ENCODE data around the gene RFC5. TPM values are rescaled to one million over a fixed set of nuclear protein-coding genes. Genes with fewer than 3 reads are reported as not detected.

The RFC5 gene
- total RNA-seq, 1 donor from 2014 or later, result 2.6 TPM

GRCh38 chr12:118044075-118044474 lies 27.6 kb downstream of the RFC5 start:
- no peak for DNase-seq (ENCODE audit: low spot score)

DNA sequence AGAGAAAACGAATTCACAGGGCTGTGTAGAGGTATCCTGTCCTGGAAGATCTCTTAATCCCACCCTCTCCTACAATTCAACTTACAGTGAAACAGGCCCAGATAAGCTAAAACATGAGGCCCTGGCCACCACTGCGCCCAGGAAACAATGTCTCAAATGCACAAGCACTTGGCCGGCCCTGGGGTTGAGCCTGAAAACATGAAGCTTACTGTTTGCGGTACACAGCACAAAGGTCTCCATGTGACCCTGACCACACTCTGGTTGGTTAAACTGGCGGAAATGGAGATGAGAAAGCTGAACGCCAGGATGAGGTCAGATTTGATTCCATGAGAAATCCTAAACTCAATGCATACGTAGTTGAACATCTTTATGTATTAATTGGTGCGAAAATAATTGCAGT lies 28.1 kb downstream of the RFC5 start:
- intact Hi-C loops (cut with DNase I), result no loop called here

More at GRCh38 chr12:118044075-118044474, 27.6 kb downstream of the RFC5 start:
- intact Hi-C loops (cut with DNase I), result no loop called here

GRCh38 chr12:118046430-118046829 lies 29.9 kb downstream of the RFC5 start:
- intact Hi-C loops (cut with DNase I), result no loop called here
- DNase-seq (ENCODE audit: low spot score), result no peak

More for the DNA sequence above, 28.1 kb downstream of the RFC5 start:
- no peak for DNase-seq (ENCODE audit: low spot score)

GRCh38 chr12:118050972-118051910 lies 34.7 kb downstream of the RFC5 start:
- no peak for DNase-seq (ENCODE audit: low spot score)
- intact Hi-C loops (cut with DNase I), result no loop called here

DNA sequence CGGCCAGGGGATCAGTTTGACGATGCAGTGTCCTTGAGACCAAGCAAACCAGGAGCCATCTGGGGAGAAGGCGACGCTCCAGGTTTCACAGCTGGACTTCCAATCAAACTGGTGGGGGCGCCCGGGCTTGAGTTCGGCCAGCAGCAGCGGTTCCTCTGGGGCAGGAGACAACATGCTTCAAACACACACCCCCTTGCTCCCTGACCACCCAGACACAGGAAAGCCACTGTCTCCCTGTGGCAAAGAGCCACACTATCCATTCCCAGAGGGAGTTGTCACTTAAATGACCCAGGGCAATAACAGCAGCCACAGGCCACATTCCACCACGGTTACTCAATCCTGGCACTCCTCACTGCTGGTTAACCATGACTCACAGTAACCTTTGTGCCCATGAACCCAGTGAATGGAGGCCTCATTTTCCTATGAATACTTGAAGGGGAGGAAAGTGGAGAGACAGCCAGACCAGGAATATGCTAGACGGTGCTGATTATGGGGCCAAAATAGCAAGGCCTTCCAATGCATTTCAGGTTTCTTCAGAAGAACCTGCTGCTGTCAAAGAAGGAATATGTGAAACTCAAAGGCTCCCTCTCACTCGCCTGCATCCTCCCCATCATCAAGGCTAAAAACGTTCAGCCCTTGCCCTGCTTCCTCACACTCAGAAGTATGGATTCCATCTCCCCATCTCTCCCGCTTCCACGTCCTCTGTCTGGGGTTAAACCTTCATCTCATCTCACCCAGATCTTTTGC lies 36.0 kb downstream of the RFC5 start:
- DNase-seq (ENCODE audit: low spot score), result peak; percentile 82
- intact Hi-C loops (cut with DNase I), result loop anchor here (2.0 kb wide), 1 partner anchor 50 kb away; no protein-coding TSS in a partner anchor

- DNase-seq (ENCODE audit: low spot score), result no peak
- intact Hi-C loops (cut with DNase I), result loop anchor here (2.0 kb wide), 1 partner anchor 49 kb away; no protein-coding TSS in a partner anchor
Observed at GRCh38 chr12:118053071-118053985, 36.8 kb downstream of the RFC5 start.

DNA sequence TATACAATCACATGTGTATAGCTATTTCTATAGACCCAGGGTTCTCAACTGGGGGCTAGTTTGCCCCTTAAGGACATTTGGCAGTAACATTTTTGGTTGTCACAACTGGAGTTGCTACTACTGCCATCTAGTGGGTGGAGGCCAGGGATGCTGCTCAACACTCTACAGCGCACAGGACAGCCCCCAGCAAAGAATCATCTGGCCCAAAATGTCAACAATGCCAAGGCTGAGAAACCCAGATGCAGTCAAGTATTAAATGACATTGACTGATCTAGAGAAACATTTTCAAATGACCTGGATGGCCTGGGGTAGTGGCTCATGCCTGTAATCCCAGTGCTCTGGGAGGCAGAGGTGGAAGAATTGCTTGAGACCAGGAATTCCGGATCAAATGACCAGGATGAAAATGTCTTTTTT lies 38.6 kb downstream of the RFC5 start:
- intact Hi-C loops (cut with DNase I), result no loop called here
- DNase-seq (ENCODE audit: low spot score), result no peak

DNA sequence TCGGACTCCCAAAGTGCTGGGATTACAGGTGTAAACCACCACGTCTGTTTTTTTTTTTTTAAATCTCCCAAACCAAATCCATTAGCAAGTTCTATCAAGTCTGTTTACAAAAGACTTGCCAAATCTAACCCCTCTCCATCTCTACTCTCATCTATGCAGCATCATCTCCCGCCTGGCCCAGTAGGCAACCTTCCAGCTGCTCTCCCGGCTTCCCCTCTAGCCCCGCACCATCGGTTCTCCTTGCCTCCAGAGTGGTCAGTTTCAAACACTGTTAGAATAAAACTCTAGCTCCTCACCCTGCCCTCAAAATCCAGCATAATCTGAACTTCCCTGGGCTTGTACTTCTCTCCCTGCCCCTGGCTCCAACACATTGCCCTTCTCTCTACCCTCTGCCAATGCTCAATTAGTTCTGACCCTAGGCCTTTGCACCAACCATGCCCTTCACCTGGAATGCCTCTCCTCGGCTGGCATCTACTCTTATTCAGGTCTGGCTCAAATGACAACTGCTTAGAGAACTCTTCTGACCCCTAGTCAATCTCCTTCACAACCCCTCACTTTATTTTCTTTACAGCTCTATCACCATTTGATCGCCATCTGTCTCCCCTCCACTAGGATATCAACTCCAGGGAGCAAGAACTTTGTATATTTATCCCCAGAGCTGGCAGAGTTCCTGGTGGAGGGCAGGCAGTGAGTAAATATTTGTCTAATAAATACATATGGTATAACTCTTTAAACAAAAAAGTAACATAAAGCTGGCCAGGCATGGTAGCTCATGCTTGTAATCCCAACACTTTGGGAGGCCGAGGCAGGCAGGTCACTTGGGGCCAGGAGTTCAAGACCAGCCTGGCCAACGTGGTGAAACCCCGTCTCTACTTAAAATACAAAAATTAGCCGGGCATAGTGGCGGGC lies 39.6 kb downstream of the RFC5 start:
- no peak for DNase-seq (ENCODE audit: low spot score)
- intact Hi-C loops (cut with DNase I), result no loop called here

DNA sequence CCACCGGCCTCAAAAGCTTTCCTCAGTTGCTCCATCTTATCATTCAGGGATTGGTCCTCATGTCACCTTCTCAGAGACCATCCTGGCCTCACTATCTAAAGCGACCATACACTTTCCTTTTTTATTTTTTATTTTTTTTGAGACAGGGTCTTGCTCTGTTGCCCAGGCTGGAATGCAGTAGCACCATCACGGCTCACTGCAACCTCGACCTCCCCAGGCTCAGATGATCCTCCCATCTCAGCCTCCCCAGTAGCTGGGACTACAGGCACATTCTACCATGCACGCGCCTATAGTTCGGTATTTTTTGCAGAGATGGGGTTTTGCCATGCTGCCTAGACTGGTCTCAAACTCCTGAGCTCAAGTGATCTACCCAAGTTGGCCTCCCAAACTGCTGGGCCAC lies 41.7 kb downstream of the RFC5 start:
- intact Hi-C loops (cut with DNase I), result no loop called here

DNA sequence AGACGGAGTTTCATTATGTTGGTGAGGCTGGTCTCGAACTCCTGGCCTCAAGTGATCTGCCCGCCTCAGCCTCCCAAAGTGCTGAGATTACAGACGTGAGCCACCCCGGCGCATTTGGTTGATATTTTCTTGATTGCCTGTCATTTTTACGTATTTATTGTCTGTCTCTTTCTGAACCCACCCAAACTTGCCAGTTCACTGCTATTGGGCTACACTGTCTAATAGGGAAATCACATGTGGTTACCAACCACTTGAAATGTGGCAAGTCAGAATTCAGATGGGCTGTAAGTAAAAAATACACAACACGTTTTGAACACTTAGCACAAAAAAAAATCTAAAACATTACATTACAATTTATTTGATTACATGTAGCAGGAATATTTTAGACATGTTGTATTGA lies 42.4 kb downstream of the RFC5 start:
- no peak for DNase-seq (ENCODE audit: low spot score)
- intact Hi-C loops (cut with DNase I), result no loop called here

More for the DNA sequence above, 41.7 kb downstream of the RFC5 start:
- no peak for DNase-seq (ENCODE audit: low spot score)

GRCh38 chr12:118059341-118060191 lies 43.1 kb downstream of the RFC5 start:
- intact Hi-C loops (cut with DNase I), result loop anchor here (1.0 to 5.0 kb wide), 3 partner anchors 44 to 313 kb away; partner anchors contain the start of genes PEBP1 and TAOK3
- no peak for DNase-seq (ENCODE audit: low spot score)

GRCh38 chr12:118060301-118061010 lies 44.0 kb downstream of the RFC5 start:
- intact Hi-C loops (cut with DNase I), result loop anchor here (1.0 to 5.0 kb wide), 3 partner anchors 43 to 312 kb away; partner anchors contain the start of genes PEBP1 and TAOK3
- peak; percentile 83 for DNase-seq (ENCODE audit: low spot score)

- intact Hi-C loops (cut with DNase I), result loop anchor here (2.0 to 5.0 kb wide), 2 partner anchors 76 to 311 kb away; partner anchors contain the start of genes PEBP1 and TAOK3
- peak; percentile 93 for DNase-seq (ENCODE audit: low spot score)
Observed at GRCh38 chr12:118061011-118061872, 44.7 kb downstream of the RFC5 start, which contains the start of gene WSB2. WSB2 (minus strand) TSS chr12:118061179; CDS start chr12:118061048, 131 bp downstream.

GRCh38 chr12:118061873-118062843 lies 45.7 kb downstream of the RFC5 start:
- intact Hi-C loops (cut with DNase I), result loop anchor here (2.0 to 5.0 kb wide), 3 partner anchors 45 to 310 kb away; partner anchors contain the start of genes PEBP1, RFC5 and TAOK3
- no peak for DNase-seq (ENCODE audit: low spot score)
